Right cardiac atrium (tissue), 5 donors: ENCODE measurements around the gene IL17REL. TPM values are rescaled to one million over a fixed set of nuclear protein-coding genes. Genes with fewer than 3 reads are reported as not detected.
"Not testable (repeated sequence)": the region's sequence is repeated elsewhere in the genome, so short reads cannot be mapped to it uniquely, and the experiment has no call there.

ENCODE experiments used
- ATAC-seq, 2 donors: fragments of 200-7000 bp; cut with Tn5 transposase; one replicate each; pipeline versions ENCODE4 v1.8.0 to v1.9.1; 2020; ENCODE audit warnings: moderate library complexity in 2 of 2, mild to moderate bottlenecking in 1 of 2
- DNase-seq, 3 donors: peaks; one replicate each; pipeline ENCODE4 v3.0.0-alpha.2; 2020
- H3K27ac ChIP-seq: one replicate; pipeline ENCODE4 v1.5.1; 2013; ENCODE audit warnings: mild to moderate bottlenecking, low read length, control low read depth, moderate library complexity
- H3K27me3 ChIP-seq: one replicate; pipeline ENCODE4 v1.6.1; 2013; ENCODE audit not compliant: control insufficient read depth, insufficient read depth
- H3K4me1 ChIP-seq: one replicate; pipeline ENCODE4 v1.6.1; 2013; ENCODE audit warnings: low read length; ENCODE audit not compliant: control insufficient read depth, insufficient read depth
- H3K4me3 ChIP-seq: one replicate; pipeline ENCODE4 v1.5.1; 2013; ENCODE audit warnings: low read length, control low read depth
- H3K9me3 ChIP-seq: one replicate; pipeline ENCODE4 v1.6.1; 2013; ENCODE audit warnings: low read length; ENCODE audit not compliant: control insufficient read depth
- WGBS: extraction: QIAGEN DNeasy Blood & Tissue Kit; methylation state at CpG from one replicate; pipeline ENCODE4 v1.1.7; 2013; 5-methylcytosine and 5-hydroxymethylcytosine counted together
- intact Hi-C, 4 donors: fragments of 100-400 bp; cut with DNase I; formaldehyde crosslinking; loops; one replicate each; pipeline versions ENCODE4 v1.11.0 to v1.14.0; 2022 to 2023
- polyA plus RNA-seq: library from polyadenylated mRNA; stranded (reverse); fragments of 200-250 nt; gene quantifications from one replicate; pipeline ENCODE4 v1.2.3, GENCODE V29; 2013
- total RNA-seq, 4 donors: library from RNA; stranded (reverse); fragmentation: NEBNext Ultra II Directional; extraction: Animal tissue kit (Norgen Biotek cat#: 25700); gene quantifications; one replicate each; pipeline ENCODE4 v1.2.1, GENCODE V29; 2021
- donor health status: healthy with polysubstance abuse.
- donor health status: DM: no; HTN: yes; CAD: no.
- donor health status: DM: no; HTN: no; CAD: no.
- donor health status: DM: no; HTN: yes; CAD: no; lungs with severe emphysema.
- donor health status: DM: yes; HTN: yes; CAD: no.

IL17REL gene
- total and polyA plus RNA-seq, 5 donors = 0.06 TPM; not detected in 4

GRCh38 chr22:49991907-49992533 is 20.5 kb downstream of the IL17REL start:
- ATAC-seq (no peak), DNase-seq (no peak)
- intact Hi-C loops = loop anchor here in 2 of 4 donors (5.0 kb wide), 2 partner anchors 60 to 65 kb away; no protein-coding TSS in a partner anchor
- Histone ChIP-seq H3K9me3 (no peaks in the 10 kb centered on the region), H3K27me3 (no peaks in the 10 kb centered on the region), H3K4me1 (no peaks in the 10 kb centered on the region), H3K27ac (no peak overlapping the region), H3K4me3 (no peak overlapping the region)
- WGBS = 90% methylated on average over 7 of the region's 7 CpGs

GRCh38 chr22:49991167-49991566 is 21.4 kb downstream of the IL17REL start:
- ATAC-seq (no peak), DNase-seq (no peak)
- Histone ChIP-seq H3K4me3 (no peak overlapping the region), H3K27ac (no peak overlapping the region), H3K27me3 (no peaks in the 10 kb centered on the region), H3K9me3 (no peaks in the 10 kb centered on the region), H3K4me1 (no peaks in the 10 kb centered on the region)
- intact Hi-C loops = loop anchor here in 2 of 4 donors (5.0 kb wide), 2 partner anchors 59 to 64 kb away; no protein-coding TSS in a partner anchor
- WGBS = 91% methylated on average over 6 of the region's 6 CpGs

- ATAC-seq, H3K4me3 ChIP-seq, H3K9me3 ChIP-seq, H3K27me3 ChIP-seq, H3K27ac ChIP-seq, H3K4me1 ChIP-seq: not testable (repeated sequence)
- WGBS = 93% methylated on average over 24 of the region's 24 CpGs
- intact Hi-C loops = loop anchor here in 2 of 4 donors (5.0 kb wide), 2 partner anchors 58 to 63 kb away; no protein-coding TSS in a partner anchor
- DNase-seq = peak in 1 of 3 donors; percentile 38
Observed at GRCh38 chr22:49989826-49990225, 22.7 kb downstream of the IL17REL start.

GRCh38 chr22:49986325-49986724 is 26.2 kb downstream of the IL17REL start:
- no peak overlapping the region for H3K4me3 ChIP-seq
- ATAC-seq = no peak
- H3K9me3 ChIP-seq = no peaks in the 10 kb centered on the region
- H3K27me3 ChIP-seq = no peaks in the 10 kb centered on the region
- no peak overlapping the region for H3K27ac ChIP-seq
- WGBS = 96% methylated on average over 2 of the region's 2 CpGs
- intact Hi-C loops = no loop called here
- H3K4me1 ChIP-seq = no peaks in the 10 kb centered on the region
- DNase-seq = no peak

GRCh38 chr22:49983148-49984042 is 29.2 kb downstream of the IL17REL start:
- 11% methylated on average over 90 of the region's 90 CpGs for WGBS
- H3K27me3 ChIP-seq = no peaks in the 10 kb centered on the region

GRCh38 chr22:49981799-49982198 is 30.8 kb downstream of the IL17REL start:
- H3K27me3 ChIP-seq, ATAC-seq, intact Hi-C loops, H3K9me3 ChIP-seq, H3K4me1 ChIP-seq, DNase-seq, H3K27ac ChIP-seq, H3K4me3 ChIP-seq: not testable (repeated sequence)
- 97% methylated on average over 7 of the region's 7 CpGs for WGBS

More at GRCh38 chr22:49983148-49984042, 29.2 kb downstream of the IL17REL start:
- peak overlapping the region; percentile 22 for H3K4me3 ChIP-seq
- H3K9me3 ChIP-seq = no peaks in the 10 kb centered on the region
- DNase-seq (peak in 1 of 3 donors; percentile 22), ATAC-seq (peak; percentile 41 to 60)
- H3K4me1 ChIP-seq = no peaks in the 10 kb centered on the region
- no peak overlapping the region for H3K27ac ChIP-seq
- intact Hi-C loops = no loop called here

- Histone ChIP-seq H3K27ac (no peak overlapping the region), H3K27me3 (no peaks in the 10 kb centered on the region), H3K4me3 (no peak overlapping the region), H3K9me3 (no peaks in the 10 kb centered on the region), H3K4me1 (peaks cover 3% of the 10 kb centered on the region)
- intact Hi-C loops = no loop called here
- no peak for DNase-seq
- ATAC-seq = peak in 1 of 2 donors; percentile 51
- 53% methylated on average over 7 of the region's 7 CpGs for WGBS
Observed at GRCh38 chr22:49979587-49980264, 32.8 kb downstream of the IL17REL start.

- no peak for DNase-seq
- H3K9me3 ChIP-seq = no peaks in the 10 kb centered on the region
- no peaks in the 10 kb centered on the region for H3K27me3 ChIP-seq
- peaks cover 3% of the 10 kb centered on the region for H3K4me1 ChIP-seq
- intact Hi-C loops = no loop called here
- no peak for ATAC-seq
- H3K27ac ChIP-seq = no peak overlapping the region
- WGBS = 82% methylated on average over 14 of the region's 14 CpGs
- no peak overlapping the region for H3K4me3 ChIP-seq
Observed at GRCh38 chr22:49977578-49977977, 35.0 kb downstream of the IL17REL start.

- H3K27ac ChIP-seq = no peak overlapping the region
- H3K4me3 ChIP-seq = no peak overlapping the region
- intact Hi-C loops = no loop called here
- WGBS = 58% methylated on average over 15 of the region's 15 CpGs
- no peaks in the 10 kb centered on the region for H3K9me3 ChIP-seq
- peaks cover 3% of the 10 kb centered on the region for H3K4me1 ChIP-seq
- no peak for ATAC-seq
- DNase-seq = no peak
- H3K27me3 ChIP-seq = no peaks in the 10 kb centered on the region
Observed at GRCh38 chr22:49976439-49977175, 36.0 kb downstream of the IL17REL start.

- H3K27me3 ChIP-seq = no peaks in the 10 kb centered on the region
- no peaks in the 10 kb centered on the region for H3K9me3 ChIP-seq
- intact Hi-C loops = no loop called here
- DNase-seq (peak in 2 of 3 donors; percentile 28 to 51), ATAC-seq (no peak)
- H3K4me1 ChIP-seq = peaks cover 3% of the 10 kb centered on the region
- no peak overlapping the region for H3K27ac ChIP-seq
- WGBS = 32% methylated on average over 17 of the region's 17 CpGs
- no peak overlapping the region for H3K4me3 ChIP-seq
Observed at GRCh38 chr22:49975543-49976389, 36.8 kb downstream of the IL17REL start.
